HL-60 (cell line): ENCODE measurements around the gene IGSF22.

Experiments used
- CTCF ChIP-seq: IDR thresholded peaks from one replicate; pipeline ENCODE4 v1.5.1; 2011; ENCODE audit warnings: low read length, control low read depth, inconsistent platforms; ENCODE audit not compliant: insufficient read depth
- GABPA ChIP-seq: IDR thresholded peaks from 2 replicates; pipeline ENCODE4 v1.6.1; 2012; ENCODE audit warnings: low read depth

- TF ChIP-seq GABPA (no peak), CTCF (no peak)
Observed at GRCh38 chr11:18704698-18705097, 21.3 kb downstream of the IGSF22 start.
